ENCODE measurements around the gene UVSSA. TPM values are rescaled to one million over a fixed set of nuclear protein-coding genes. Genes with fewer than 3 reads are reported as not detected.

Gene UVSSA
- total RNA-seq, 1 donor from 2014 or later, result 25.5 TPM

DNA sequence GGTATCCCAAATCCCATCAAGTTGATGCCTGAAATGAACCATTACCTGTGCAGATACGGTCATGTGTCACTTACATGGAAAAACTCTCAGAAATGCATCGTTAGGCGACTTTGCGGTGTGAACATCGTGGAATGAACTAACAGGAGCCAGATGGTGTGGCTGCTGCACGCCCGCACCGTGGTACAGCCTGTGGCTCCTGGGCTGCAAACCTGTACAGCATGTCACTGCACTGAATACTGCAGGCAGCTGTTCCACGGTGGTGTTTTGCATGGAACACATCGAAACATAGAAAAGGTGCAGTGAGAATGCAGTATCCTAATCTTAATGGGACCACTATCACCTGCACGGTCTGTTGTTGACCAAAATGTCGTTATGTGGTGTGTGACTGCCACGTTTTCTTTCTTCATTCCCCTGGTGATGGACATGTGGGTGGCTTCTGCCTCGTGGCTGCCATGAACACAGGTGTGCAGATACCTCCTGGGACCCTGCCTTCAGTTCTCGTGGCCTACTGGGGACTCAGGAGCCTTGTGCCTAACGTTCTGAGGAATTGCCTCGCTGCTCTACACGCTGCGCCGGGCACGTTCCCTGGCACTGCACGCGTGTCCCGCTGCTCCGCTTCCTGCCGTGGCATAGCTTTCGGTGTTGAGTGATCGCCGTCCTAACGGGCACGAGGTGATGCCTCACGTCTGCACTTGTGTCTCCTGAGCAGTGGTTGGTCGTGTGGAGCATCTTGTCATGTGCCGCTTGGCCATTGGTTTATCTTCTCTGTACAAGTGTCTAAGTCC, 38.9 kb upstream of the UVSSA start:
- Histone ChIP-seq H3K4me1 (peaks cover 59% of the 10 kb centered on the region), H3K9me3 (no peaks in the 10 kb centered on the region), H3K27ac (no peak overlapping the region), H3K27me3 (no peaks in the 10 kb centered on the region), H3K4me3 (no peak overlapping the region), H3K36me3 (peaks cover 0 to 7% of the 10 kb centered on the region in 2 donors)
- TF ChIP-seq, protein P1, sequence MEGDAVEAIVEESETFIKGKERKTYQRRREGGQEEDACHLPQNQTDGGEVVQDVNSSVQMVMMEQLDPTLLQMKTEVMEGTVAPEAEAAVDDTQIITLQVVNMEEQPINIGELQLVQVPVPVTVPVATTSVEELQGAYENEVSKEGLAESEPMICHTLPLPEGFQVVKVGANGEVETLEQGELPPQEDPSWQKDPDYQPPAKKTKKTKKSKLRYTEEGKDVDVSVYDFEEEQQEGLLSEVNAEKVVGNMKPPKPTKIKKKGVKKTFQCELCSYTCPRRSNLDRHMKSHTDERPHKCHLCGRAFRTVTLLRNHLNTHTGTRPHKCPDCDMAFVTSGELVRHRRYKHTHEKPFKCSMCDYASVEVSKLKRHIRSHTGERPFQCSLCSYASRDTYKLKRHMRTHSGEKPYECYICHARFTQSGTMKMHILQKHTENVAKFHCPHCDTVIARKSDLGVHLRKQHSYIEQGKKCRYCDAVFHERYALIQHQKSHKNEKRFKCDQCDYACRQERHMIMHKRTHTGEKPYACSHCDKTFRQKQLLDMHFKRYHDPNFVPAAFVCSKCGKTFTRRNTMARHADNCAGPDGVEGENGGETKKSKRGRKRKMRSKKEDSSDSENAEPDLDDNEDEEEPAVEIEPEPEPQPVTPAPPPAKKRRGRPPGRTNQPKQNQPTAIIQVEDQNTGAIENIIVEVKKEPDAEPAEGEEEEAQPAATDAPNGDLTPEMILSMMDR (IDR thresholded peaks at IDR 0.05), result no peak
- TF ChIP-seq POLR2AphosphoS5 (IDR thresholded peaks at IDR 0.05; ENCODE audit: insufficient read depth in 1 of 2, low read depth in 1 of 2) (no peak), POLR2A (IDR thresholded peaks at IDR 0.05) (no peak)
- DNase-seq (ENCODE audit: extremely low spot score in 2 of 2), result no peak
- intact Hi-C loops (cut with DNase I), result no loop called here

DNA sequence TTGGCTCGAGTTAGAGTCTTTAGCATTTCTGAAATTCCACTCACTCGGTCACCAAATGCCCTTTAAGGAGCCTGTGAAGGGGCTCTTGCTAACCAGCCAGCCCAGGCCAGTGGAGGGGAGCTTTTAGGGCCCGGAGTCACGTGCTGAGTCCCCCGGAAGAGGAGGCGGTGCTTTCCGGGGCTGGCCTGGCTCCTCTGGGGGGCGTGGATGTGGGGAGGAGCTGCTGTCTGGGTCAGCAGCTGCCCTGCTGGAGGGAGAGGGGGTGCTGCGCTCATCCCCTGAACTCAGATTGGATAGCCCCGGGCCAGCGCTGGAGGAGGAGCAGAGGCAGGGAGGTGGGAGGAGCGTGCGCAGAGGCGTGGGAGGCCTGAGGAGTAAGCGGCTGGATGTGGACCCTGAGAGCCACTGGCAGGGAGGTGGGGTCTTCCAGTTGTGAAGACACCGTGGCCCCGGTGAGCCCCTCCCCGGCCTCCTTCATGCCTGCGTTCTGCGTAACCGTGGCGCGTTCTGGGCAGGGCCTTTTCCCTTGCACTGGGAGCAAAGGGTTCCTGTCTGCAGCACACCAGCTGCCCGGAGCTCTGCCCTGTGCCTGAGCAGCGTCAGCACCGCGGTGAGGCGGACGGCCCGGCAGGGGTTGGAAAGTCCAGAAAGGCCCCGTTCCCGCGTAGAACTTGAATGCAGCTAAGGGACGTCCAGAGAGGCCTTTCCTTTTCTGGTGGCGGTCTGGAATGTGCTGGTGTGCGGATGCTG, 37.6 kb upstream of the UVSSA start:
- intact Hi-C loops (cut with DNase I), result no loop called here
- Histone ChIP-seq H3K27ac (peak overlapping the region; percentile 51), H3K9me3 (no peaks in the 10 kb centered on the region), H3K27me3 (no peaks in the 10 kb centered on the region), H3K4me1 (peaks cover 59% of the 10 kb centered on the region), H3K36me3 (peaks cover 0 to 20% of the 10 kb centered on the region in 2 donors), H3K4me3 (peak overlapping the region; percentile 42 to 52)
- TF ChIP-seq POLR2AphosphoS5 (IDR thresholded peaks at IDR 0.05; ENCODE audit: insufficient read depth in 1 of 2, low read depth in 1 of 2), result peak; percentile 66 to 70
- TF ChIP-seq POLR2A (IDR thresholded peaks at IDR 0.05), result no peak
- DNase-seq (ENCODE audit: extremely low spot score in 2 of 2), result peak in 1 of 2 donors; percentile 93

DNA sequence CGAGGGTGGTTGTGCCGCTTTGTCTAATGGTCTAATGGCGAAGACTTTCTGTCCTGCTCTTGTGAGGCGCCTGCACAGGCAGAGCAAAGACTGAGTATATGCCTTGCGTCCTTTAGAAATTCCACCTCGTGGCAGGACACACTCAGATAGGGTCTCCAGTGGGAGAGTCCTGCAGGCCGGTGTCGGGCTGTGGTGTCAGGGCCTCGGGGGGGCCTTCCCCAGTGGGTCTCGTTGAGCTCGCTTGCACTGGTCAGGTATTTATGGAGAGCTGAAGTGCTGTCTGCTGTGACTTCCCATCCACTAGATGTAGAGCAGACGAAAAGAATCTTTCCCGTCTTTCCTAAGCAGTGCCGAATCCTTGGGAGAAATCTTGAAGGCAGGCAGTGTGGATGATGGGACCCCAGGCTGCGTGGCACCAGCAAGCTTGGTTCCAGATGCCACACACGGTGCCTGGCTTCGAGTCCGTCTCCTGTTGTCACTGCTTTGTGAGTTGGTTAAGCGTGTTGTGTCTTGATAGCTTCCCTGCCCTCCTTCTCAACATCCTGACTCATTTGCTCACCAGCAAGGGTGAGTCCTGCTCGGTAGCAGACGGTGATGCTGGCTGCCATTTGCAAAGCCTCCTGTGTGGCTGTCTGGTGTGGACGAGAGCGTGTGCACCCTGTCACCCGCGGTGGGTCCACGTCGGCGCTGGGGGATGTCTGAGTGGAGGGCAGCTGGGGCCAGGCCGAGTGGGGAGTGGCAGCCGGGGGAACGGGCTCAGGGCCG, 36.8 kb upstream of the UVSSA start:
- TF ChIP-seq, protein P1 (IDR thresholded peaks at IDR 0.05), result no peak
- TF ChIP-seq POLR2A (IDR thresholded peaks at IDR 0.05) (no peak), POLR2AphosphoS5 (IDR thresholded peaks at IDR 0.05; ENCODE audit: insufficient read depth in 1 of 2, low read depth in 1 of 2) (no peak)
- Histone ChIP-seq H3K4me1 (peaks cover 57% of the 10 kb centered on the region), H3K4me3 (peak overlapping the region; percentile 42 to 52), H3K9me3 (no peaks in the 10 kb centered on the region), H3K27ac (peak overlapping the region; percentile 51), H3K27me3 (no peaks in the 10 kb centered on the region), H3K36me3 (peaks cover 0 to 26% of the 10 kb centered on the region in 2 donors)
- DNase-seq (ENCODE audit: extremely low spot score in 2 of 2), result no peak
- intact Hi-C loops (cut with DNase I), result no loop called here

DNA sequence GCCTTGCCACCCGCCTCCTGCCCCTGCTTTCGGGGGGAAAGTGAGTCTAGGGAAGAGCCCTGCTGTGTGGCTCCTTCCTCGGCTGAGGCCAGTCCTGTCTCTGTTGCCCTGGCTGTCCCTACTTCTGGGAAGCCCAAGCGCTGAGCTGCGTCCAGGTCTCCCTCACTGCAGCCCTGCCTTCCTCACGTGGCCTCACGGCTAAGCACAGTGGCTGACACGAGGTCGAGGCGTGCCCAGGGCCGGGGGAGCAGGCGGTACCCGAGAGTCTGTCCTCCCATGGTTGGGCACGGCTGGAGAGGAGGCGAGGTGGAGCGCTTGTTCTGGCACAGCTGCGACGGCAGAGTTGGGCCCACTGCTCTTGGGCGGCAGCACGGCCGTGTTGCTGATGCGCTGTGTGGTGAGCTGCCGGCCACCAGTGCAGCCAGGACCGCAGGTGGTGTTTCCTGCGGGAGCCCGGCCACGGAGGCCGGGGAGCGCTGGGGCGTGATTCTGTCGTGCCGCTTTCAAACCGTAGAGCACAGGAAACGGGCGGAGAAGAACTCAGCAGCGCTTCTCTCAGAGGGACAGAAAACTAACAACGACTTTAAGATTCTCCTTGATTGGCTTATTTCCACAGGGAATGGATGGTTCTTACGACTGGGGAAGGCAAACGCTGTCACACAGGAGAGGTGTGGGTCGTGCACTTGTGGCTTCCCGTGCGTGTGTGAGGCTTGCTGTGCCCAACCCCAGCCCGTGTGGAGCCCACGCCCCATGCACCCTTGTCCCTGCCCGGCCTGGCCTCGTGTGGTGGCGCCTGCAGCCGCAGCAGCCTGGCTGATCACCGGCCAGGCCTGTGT, 36.0 kb upstream of the UVSSA start:
- Histone ChIP-seq H3K4me1 (peaks cover 49% of the 10 kb centered on the region), H3K27me3 (no peaks in the 10 kb centered on the region), H3K9me3 (no peaks in the 10 kb centered on the region), H3K36me3 (peaks cover 0 to 31% of the 10 kb centered on the region in 2 donors), H3K27ac (no peak overlapping the region), H3K4me3 (peak overlapping the region in 1 of 2 donors; percentile 42)
- TF ChIP-seq POLR2AphosphoS5 (IDR thresholded peaks at IDR 0.05; ENCODE audit: insufficient read depth in 1 of 2, low read depth in 1 of 2) (no peak), POLR2A (IDR thresholded peaks at IDR 0.05) (no peak)
- TF ChIP-seq, protein P1 (IDR thresholded peaks at IDR 0.05), result no peak
- intact Hi-C loops (cut with DNase I), result no loop called here
- DNase-seq (ENCODE audit: extremely low spot score in 2 of 2), result no peak

All from vagina (tissue), 2 donors.